Measurements from ENCODE around the gene WDFY4. TPM values are rescaled to one million over a fixed set of nuclear protein-coding genes. Genes with fewer than 3 reads are reported as not detected.
A peak's percentile ranks its signal among the peaks of the same experiment; 100 is the strongest.

WDFY4 gene
- total and polyA plus RNA-seq, 8 donors: 2.8 to 23.6 (median 4.8) TPM

DNA sequence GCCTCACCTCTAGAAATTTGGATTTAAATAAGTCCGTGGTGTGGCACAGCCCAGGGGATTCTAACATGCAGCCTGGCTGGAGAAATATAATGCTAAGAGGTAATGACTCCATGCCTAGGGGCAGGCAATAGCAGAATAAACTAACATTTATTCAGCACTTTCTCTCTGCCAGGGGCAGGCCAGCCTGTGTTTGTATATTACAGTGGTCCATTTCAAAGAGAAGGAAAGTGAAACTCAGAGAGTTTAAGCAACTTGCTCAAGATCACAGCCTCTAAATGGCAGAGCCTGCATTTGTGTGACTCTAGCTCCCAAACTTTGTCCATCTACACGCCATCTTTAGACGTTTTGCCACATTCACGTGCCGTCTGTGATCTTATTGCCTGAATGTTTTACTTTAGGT is 261.7 kb downstream of the WDFY4 start:
- no peaks in the 10 kb centered on the region for H3K27me3 ChIP-seq
- no peak for ATAC-seq

DNA sequence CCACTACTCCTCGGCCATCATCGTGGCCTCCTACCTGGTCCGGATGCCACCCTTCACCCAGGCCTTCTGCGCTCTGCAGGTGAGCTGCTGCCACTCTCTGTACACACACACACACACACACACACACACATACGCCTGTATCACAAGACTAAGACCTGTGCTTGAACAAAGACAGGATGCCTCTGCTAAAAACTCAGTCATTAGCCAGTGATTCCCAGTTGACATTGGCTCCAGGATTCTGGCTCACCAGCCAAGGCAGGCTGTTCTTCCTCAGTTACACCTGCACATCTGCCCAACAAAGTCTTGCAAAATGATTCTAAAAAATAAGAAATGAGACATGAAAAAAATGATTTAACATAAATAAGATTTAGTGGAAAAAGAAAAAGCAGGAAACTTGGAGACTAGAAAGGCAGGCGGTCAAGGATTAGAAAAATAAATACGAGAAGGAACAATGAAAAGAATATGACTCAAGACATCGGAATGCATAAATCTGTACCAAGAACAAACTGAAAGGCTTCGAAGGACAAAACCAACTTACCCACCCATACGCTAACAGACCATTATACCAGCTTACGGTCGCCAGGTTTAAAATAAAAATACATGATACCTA is 262.3 kb downstream of the WDFY4 start:
- ATAC-seq (peak; percentile 25), DNase-seq (peak in 1 of 4 donors; percentile 19)
- TF ChIP-seq, protein P1, sequence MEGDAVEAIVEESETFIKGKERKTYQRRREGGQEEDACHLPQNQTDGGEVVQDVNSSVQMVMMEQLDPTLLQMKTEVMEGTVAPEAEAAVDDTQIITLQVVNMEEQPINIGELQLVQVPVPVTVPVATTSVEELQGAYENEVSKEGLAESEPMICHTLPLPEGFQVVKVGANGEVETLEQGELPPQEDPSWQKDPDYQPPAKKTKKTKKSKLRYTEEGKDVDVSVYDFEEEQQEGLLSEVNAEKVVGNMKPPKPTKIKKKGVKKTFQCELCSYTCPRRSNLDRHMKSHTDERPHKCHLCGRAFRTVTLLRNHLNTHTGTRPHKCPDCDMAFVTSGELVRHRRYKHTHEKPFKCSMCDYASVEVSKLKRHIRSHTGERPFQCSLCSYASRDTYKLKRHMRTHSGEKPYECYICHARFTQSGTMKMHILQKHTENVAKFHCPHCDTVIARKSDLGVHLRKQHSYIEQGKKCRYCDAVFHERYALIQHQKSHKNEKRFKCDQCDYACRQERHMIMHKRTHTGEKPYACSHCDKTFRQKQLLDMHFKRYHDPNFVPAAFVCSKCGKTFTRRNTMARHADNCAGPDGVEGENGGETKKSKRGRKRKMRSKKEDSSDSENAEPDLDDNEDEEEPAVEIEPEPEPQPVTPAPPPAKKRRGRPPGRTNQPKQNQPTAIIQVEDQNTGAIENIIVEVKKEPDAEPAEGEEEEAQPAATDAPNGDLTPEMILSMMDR (IDR thresholded peaks at IDR 0.05): no peak
- no peaks in the 10 kb centered on the region for H3K9me3 ChIP-seq
- intact Hi-C loops (cut with DNase I): no loop called here
- no peak overlapping the region for H3K27ac ChIP-seq
- no peaks in the 10 kb centered on the region for H3K4me1 ChIP-seq
- no peaks in the 10 kb centered on the region for H3K27me3 ChIP-seq
- peaks cover 0 to 35% of the 10 kb centered on the region in 2 donors for H3K36me3 ChIP-seq
- no peak overlapping the region for H3K4me3 ChIP-seq

More for the DNA sequence above, 261.7 kb downstream of the WDFY4 start:
- Histone ChIP-seq H3K4me3 (no peak overlapping the region), H3K36me3 (peaks cover 0 to 31% of the 10 kb centered on the region in 2 donors), H3K4me1 (no peaks in the 10 kb centered on the region), H3K9me3 (no peaks in the 10 kb centered on the region), H3K27ac (no peak overlapping the region)
- TF ChIP-seq, protein P1 (IDR thresholded peaks at IDR 0.05): no peak
- intact Hi-C loops (cut with DNase I): no loop called here
- DNase-seq: no peak

DNA sequence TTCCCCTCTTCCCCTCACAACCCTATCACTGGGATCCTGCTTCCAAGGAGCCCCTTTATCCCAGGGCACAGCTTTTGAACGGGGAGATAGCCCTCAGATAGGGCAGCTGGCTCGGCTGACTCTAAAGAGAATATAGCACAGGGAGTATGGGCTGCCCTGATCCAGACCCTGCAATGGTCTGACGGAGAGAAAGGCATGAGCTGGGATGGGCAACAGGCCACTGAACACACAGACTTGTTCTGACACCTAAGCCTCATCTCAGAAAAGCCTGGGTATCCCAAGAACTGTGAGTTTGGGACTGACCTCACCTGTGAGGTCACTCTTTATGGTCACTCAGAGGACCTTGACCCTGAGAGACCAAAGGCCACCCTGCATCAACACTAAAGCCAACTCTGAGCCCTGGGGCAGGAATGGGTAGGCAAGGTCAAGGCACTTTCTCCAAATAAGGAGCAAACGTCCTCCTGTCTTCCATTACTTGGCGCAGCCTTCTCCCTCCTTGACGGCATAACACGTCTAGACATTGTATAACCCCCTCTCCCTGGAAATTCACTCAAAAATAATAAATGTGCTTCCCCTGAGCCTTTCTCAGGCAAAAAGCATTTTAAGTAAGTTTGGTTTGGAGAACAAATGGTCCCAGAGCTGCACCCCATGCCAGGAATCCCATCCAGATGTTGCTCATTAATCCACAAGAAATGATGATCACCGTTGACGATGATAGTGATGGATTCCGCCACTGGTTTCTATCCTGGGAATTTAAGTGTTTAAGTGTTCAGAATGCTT is 263.2 kb downstream of the WDFY4 start:
- intact Hi-C loops (cut with DNase I): no loop called here
- Histone ChIP-seq H3K4me3 (no peak overlapping the region), H3K9me3 (no peaks in the 10 kb centered on the region), H3K27ac (no peak overlapping the region), H3K36me3 (peaks cover 0 to 36% of the 10 kb centered on the region in 2 donors), H3K27me3 (no peaks in the 10 kb centered on the region), H3K4me1 (no peaks in the 10 kb centered on the region)
- no peak for DNase-seq
- ATAC-seq: no peak
- TF ChIP-seq, protein P1 (IDR thresholded peaks at IDR 0.05): no peak

DNA sequence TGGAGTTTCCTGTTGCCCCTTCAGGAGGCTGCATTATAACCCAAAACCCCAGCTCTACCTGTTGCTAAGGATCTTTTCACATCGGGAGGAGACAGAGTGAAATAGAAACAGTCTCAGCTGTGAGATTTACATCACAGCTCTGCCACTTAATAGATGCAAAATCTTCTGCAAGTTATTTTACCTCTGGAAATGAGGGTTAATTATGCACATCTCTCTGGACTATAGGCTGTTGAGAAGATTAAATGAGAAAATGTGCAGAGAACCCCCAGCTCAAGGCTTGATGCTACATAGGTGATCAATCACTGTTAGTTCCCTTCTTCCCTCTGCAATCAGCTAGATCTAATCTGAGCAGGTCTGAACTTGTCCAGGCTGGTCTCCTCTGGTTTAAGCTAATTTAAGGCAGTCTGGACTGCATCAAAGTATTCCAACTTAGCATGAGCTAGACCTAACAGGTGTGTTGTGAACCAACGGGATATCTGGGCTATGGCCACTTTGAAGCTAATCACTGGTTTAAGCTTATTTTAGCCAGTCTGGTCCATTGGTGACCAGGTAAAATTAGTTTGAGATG is 263.9 kb downstream of the WDFY4 start:
- Histone ChIP-seq H3K4me1 (no peaks in the 10 kb centered on the region), H3K9me3 (no peaks in the 10 kb centered on the region), H3K27me3 (no peaks in the 10 kb centered on the region), H3K4me3 (no peak overlapping the region), H3K27ac (no peak overlapping the region), H3K36me3 (peaks cover 0 to 36% of the 10 kb centered on the region in 2 donors)
- no peak for DNase-seq
- intact Hi-C loops (cut with DNase I): no loop called here
- ATAC-seq: no peak
- TF ChIP-seq, protein P1 (IDR thresholded peaks at IDR 0.05): no peak

DNA sequence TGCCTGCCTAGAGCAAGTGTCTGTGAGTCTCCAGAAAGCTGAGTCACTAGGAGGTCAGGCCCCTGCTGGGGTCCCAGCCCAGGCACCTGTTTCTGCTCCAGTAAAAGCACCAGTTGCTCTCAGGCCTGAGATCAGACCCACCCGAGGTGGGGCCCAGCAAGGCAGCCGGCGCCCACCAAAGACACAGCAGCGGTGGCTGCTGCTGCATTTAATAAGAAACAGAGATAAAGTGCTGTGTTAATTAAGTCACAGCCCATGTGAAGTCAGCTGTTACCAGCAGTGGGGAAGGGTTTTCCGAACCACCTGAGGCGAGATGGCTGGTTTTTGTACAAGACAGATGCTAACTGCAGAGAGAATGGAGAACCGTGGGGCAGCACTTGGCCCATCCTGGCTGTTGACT is 267.0 kb downstream of the WDFY4 start:
- Histone ChIP-seq H3K4me1 (no peaks in the 10 kb centered on the region), H3K27me3 (no peaks in the 10 kb centered on the region), H3K27ac (no peak overlapping the region), H3K9me3 (no peaks in the 10 kb centered on the region), H3K4me3 (no peak overlapping the region), H3K36me3 (peaks cover 0 to 46% of the 10 kb centered on the region in 2 donors)
- TF ChIP-seq, protein P1 (IDR thresholded peaks at IDR 0.05): no peak
- DNase-seq (no peak), ATAC-seq (no peak)
- intact Hi-C loops (cut with DNase I): no loop called here

Data from left lung (tissue), 10 donors.